NCI-H2107 treated with DMSO at 0.1 percent for 48 hours (cell line): Measurements from ENCODE around the gene OTOP2.

Experiments used
- DNase-seq: peaks from one replicate; lab custom pipeline; 2025; ENCODE audit not compliant: unreplicated experiment; lab: John Stamatoyannopoulos, UW

Gene OTOP2

DNA sequence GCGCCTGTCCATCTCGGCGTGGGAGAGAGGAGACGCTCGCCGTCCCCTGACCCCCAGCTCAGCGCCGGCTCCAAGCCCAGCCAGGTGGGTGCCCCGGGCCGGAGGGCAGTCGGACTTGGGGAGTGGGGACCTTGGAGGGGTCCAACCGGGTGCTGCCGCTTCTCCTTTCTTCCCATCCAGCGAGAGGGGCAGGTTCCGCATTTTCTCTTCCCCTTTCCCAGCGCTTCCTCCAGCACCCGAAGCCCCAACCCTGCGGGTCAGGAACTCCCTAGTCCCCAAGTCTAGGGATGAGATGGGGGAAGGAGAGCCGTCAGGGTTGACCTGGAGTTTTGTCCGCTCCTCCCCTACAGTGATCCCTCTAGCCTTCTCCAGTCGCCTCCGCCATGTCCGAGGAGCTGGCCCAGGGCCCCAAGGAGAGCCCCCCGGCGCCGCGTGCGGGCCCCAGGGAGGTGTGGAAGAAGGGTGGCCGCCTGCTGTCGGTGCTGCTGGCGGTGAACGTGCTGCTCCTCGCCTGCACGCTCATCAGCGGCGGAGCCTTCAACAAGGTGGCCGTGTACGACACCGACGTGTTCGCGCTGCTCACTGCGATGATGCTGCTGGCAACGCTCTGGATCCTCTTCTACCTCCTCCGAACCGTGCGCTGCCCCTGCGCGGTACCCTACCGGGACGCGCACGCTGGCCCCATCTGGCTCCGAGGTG lies at the start of gene OTOP2:
Gene OTOP2 (plus strand): TSS at position 24 of the 699 bp plus-strand sequence. CDS start 360 bp downstream, at position 384.
- no peak for DNase-seq

GRCh38 chr17:74874615-74875037 lies 49.4 kb upstream of the OTOP2 start:
- DNase-seq = no peak

DNA sequence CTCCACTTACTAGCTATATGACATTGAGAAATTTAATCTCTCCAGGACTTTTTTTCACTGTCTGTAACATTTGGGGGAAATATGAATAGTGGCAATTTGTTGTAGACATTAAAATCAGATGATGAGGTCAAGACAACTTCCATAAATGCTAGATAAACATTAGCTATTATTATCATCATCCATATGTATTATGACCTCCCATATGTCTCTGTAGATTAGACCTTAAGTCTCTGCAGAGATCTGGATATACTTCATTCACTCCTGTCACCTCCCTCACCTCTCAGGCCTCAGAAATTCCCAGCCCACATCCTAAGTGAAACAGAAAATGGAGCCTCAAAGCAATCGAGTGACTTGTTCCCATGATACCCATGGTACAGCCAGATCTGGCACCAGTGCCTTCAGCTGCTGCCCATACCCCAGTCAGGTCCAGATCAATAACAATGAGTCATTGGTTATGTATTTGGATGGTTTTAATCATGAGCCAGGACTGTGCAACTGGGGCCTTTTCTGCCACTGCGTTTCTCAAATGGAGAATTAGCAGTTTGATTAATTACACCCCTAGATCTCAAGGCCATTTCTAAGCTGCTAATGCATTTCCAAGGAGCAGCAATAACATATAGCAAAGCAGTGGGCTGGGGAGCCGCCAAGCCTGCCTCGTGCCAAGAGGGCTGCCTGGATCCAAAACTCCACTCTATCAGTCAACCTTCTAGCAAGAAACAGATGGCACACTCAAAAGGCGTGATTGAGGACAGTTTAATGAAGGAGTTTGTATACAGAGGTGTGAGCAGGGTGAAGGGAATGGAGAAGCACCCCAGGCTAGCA lies 48.7 kb upstream of the OTOP2 start:
- no peak for DNase-seq

GRCh38 chr17:74875977-74876593 lies 48.0 kb upstream of the OTOP2 start:
- DNase-seq = no peak

GRCh38 chr17:74877592-74878548 lies 46.2 kb upstream of the OTOP2 start:
- DNase-seq = no peak

DNA sequence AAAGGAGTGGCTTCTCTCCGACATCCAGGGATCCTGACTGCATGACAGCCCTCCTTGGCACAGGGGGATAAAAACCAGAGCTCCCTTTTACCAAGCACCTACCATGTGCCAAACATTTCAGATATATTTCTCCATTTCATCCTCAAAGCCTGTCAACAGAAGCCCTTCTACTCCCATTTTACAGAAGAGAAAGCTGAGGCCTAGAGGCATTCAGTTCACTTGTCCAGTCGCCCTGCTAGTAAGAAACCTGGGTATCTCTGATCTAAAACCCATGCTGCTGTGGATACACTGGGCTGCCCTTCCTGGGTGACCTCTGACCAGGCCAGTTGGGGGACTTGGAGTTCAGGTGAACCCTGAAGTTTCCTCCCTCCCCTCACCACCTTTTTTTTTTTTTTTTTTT lies 45.4 kb upstream of the OTOP2 start:
- DNase-seq = no peak

DNA sequence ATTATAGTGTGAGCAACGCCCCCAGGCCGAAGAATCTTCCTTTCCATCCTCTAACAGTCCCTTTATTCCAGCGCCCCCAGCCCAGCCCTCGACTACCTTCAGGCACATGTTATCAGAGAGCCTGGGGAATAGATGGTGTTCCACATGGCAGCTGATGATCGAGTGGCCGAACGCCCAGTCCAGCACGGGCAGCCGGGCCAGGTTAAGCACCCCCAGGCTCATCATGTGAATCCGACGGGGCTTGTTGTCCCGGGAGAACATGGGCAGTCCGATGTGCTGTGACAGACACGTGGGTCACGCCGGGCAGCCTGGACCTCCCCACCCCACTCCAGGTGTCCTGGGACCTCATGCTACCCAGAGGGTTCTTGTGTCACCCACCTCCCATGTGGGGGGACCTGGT lies 44.8 kb upstream of the OTOP2 start:
- no peak for DNase-seq

DNA sequence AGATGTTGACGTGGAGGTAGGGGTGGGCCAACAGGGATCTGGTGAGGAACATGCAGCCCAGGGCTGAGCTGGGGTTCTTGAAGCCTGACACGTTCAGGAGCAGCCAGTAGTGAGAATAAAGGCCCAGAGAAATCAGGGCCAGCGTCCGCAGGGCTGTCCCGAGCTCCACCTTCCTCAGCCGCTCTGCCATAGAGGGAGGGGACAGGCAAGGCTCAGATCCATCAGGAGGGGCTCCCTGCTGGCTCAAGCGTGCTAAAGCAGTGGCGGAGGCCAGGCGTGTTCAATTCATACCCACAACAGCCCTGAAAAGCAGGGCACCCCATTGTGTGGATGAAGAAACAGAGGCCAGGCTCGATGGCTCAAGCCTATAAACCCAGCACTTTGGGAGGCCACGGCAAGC lies 43.0 kb upstream of the OTOP2 start:
- DNase-seq = no peak

GRCh38 chr17:74882517-74883240 lies 41.4 kb upstream of the OTOP2 start:
- DNase-seq = no peak

- DNase-seq = no peak
Measured at GRCh38 chr17:74883241-74883745, 40.8 kb upstream of the OTOP2 start.

DNA sequence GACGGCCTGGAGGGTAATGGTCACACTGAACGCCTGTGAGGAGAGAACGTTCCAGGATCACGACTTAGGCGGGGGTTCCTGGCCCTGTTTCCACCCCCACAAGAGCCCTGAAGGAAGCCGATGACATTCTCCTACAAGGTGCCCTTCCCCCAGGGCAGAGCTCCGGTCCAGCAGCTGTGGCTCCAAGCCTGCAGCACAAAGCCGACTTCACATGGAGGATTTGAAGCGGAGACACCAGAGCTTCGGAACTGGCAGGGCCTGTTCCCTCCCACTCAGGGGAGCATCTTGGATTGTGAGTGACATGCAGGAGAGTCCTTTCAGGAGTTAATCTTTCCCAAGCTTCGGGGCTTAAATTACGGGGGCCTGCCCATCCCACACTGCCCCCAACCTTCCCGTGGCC lies 35.6 kb upstream of the OTOP2 start:
- no peak for DNase-seq

DNA sequence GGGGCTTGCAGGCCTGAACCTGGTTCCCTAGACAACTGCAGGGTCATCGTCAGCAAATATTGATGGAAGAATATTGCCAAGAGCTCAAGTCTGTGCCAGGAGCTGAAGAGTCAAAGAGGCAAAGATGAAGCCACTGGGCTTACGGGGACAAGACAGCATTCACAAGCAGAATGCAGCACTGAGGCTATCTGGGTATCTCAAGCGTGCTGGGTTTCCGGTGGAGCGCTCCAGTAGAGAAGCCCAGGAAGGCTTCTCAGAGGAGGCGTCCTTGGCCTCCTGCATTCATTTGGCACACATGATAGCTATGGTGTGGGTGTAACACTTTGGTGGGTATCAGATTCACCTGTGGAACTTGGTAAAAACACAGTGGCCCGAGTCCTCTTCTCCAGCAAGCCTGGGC lies 33.5 kb upstream of the OTOP2 start:
- DNase-seq = no peak

GRCh38 chr17:74892013-74892841 lies 31.8 kb upstream of the OTOP2 start:
- peak; percentile 6 for DNase-seq

DNA sequence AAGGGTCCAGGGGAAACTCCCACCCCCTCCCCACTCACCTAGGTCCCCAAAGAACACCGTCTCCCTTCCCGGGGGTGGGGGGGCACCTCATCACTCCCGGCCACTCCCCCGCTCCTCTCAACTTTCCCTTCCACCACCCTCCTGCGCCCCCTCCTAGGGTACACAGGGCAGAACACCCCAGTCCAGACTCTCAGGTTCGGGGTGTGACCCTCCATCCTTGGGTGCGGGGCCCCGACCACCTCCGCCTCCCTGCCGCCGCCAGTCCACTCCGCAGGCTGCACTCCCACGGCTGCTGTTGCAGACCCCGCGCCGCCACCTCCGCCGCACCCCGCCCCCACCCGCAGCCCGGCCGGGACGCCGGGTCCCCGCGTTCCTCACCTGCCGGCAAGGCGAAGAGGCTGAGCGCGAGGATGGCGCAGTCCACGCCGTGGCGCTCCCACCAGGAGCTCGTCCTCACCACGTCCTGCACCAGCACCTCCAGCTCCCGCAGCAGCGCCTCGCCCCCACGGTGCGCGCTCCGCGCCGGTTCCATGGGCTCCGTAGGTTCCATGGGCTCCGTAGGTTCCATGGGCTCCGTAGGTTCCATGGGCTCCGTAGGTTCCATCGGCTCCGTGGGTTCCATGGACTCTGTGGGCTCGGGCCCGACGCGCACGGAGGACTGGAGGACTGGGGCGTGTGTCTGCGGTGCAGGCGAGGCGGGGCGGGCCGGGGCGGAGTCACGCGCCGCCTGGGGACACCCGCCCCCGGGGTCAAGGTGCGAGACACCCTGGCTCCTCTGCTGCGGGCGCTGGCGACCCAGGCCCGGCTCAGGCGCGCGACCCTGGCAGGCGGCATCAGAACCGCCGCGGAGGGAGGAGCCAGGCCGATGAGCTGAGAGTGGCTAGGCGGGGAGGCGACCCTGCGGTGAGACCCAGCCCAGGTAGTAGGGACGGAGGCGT lies 30.8 kb upstream of the OTOP2 start, which contains the start of gene FADS6:
Gene FADS6 (minus strand): TSS at position 660 of the 938 bp plus-strand sequence. CDS start 38 bp downstream, at position 622.
- no peak for DNase-seq

- no peak for DNase-seq
Measured at GRCh38 chr17:74893936-74894671, 30.0 kb upstream of the OTOP2 start.

DNA sequence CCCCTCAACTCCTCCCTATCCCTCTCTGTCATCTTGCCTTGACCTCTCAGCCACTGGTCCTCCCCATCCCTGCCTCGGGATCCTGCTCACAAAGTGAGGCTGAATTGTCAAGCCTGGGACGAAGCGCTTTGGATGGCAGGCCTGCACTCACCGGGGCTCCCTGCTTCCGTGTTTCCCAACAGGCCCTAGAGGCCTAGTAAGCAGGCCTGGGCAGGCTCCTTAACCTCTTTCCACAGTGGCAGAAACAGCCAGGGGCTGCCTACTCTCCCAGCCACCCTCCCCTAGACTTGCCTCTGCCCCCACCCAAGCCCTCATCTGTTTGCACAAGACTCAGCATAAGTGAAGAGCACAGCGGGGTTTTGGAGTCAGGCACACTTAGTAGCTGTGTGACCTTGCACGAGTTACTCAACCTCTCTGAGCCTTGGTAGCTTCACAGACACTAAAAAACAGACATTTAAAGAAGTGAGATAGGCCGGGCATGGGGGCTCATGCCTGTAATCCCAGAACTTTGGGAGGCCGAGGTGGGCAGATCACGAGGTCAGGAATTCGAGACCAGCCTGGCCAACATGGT lies 25.6 kb upstream of the OTOP2 start:
- DNase-seq = no peak

GRCh38 chr17:74900208-74900607 lies 23.9 kb upstream of the OTOP2 start:
- DNase-seq = no peak
